ENCODE results near the gene PSMG4. TPM values are rescaled to one million over a fixed set of nuclear protein-coding genes. Genes with fewer than 3 reads are reported as not detected.
A peak's percentile ranks its signal among the peaks of the same experiment; 100 is the strongest.

The PSMG4 gene
- total RNA-seq, 2 experiments from 2014 or later: 12.3 to 12.8 TPM

DNA sequence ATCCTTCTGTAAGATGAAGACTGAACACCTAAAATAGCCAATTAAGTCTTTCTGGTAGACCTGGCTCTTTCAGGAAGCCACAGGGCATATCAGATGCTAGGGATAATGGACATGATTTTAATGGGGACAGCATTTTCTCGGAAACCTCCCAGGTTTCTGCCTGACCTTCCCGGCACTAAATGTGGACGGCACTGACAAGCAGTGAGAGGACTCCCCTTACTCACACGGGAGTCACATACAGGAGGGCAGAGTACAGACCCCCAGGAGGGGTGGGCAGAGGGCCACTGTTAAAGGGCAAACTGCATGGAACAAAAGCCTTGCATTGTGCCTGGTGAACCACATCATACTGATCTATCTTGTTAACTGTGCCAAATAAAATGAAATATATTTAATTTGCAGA lies 19.9 kb downstream of the PSMG4 start:
- Histone ChIP-seq H3K9me3 (ENCODE audit: control insufficient read depth in 1 of 2, insufficient read depth in 1 of 2, low read length in 2 of 2) (no peaks in the 10 kb centered on the region), H3K27ac (ENCODE audit: low read depth in 1 of 2, low read length in 2 of 2) (no peak overlapping the region), H3K4me3 (ENCODE audit: low read length) (no peak overlapping the region), H3K4me1 (ENCODE audit: insufficient read depth, low read length) (no peaks in the 10 kb centered on the region), H3K36me3 (ENCODE audit: insufficient read depth, low read length) (peaks cover 2% of the 10 kb centered on the region), H3K27me3 (ENCODE audit: control insufficient read depth in 1 of 2, insufficient read depth in 2 of 2, low read length in 2 of 2) (no peaks in the 10 kb centered on the region)
- H3K27ac Mint-ChIP-seq: no peak overlapping the region
- H3K4me3 Mint-ChIP-seq: no peak overlapping the region
- H3K27me3 Mint-ChIP-seq: no peaks in the 10 kb centered on the region
- ChIA-PET CTCF (interaction anchor here (4.2 kb wide), 1 partner anchor 453 kb away, joined by 56 read pairs; no protein-coding TSS in a partner anchor), POLR2A (interaction anchor here (1.2 kb wide), 1 partner anchor 189 kb away, joined by 3 read pairs; no protein-coding TSS in a partner anchor)
- H3K9me3 Mint-ChIP-seq: no peaks in the 10 kb centered on the region
- H3K36me3 Mint-ChIP-seq (ENCODE audit: low read depth): peaks cover 19% of the 10 kb centered on the region
- peaks cover 11% of the 10 kb centered on the region for H3K4me1 Mint-ChIP-seq (ENCODE audit: low read depth)
- peak in 1 of 14 experiments; percentile 20 for DNase-seq
- intact Hi-C loops (cut with DNase I, micrococcal nuclease): loop anchor here (1.0 to 5.0 kb wide), 8 partner anchors 132 to 879 kb away; partner anchors contain the start of gene SLC22A23 (in 1 of the 2)
- no peak for TF ChIP-seq CTCF (IDR thresholded peaks at IDR 0.05)
- no peak for ATAC-seq (ENCODE audit: poor library complexity)

- no peak overlapping the region for H3K27ac Mint-ChIP-seq
- DNase-seq: peak in 1 of 14 experiments; percentile 31
- Histone ChIP-seq H3K4me1 (ENCODE audit: insufficient read depth, low read length) (no peaks in the 10 kb centered on the region), H3K9me3 (ENCODE audit: control insufficient read depth in 1 of 2, insufficient read depth in 1 of 2, low read length in 2 of 2) (no peaks in the 10 kb centered on the region), H3K36me3 (ENCODE audit: insufficient read depth, low read length) (no peaks in the 10 kb centered on the region), H3K27me3 (ENCODE audit: control insufficient read depth in 1 of 2, insufficient read depth in 2 of 2, low read length in 2 of 2) (no peaks in the 10 kb centered on the region), H3K4me3 (ENCODE audit: low read length) (no peak overlapping the region), H3K27ac (ENCODE audit: low read depth in 1 of 2, low read length in 2 of 2) (no peak overlapping the region)
- H3K4me3 Mint-ChIP-seq: no peak overlapping the region
- peaks cover 5% of the 10 kb centered on the region for H3K4me1 Mint-ChIP-seq (ENCODE audit: low read depth)
- no peaks in the 10 kb centered on the region for H3K27me3 Mint-ChIP-seq
- no peak for ATAC-seq (ENCODE audit: poor library complexity)
- intact Hi-C loops (cut with DNase I, micrococcal nuclease): loop anchor here in 1 of 2 experiments (2.0 to 5.0 kb wide), 2 partner anchors 72 to 177 kb away; partner anchors contain the start of gene SLC22A23
- no peak for TF ChIP-seq CTCF (IDR thresholded peaks at IDR 0.05)
- ChIA-PET CTCF (interaction anchor here (0.6 to 4.2 kb wide), 9 partner anchors 28 to 876 kb away, joined by 3 to 56 read pairs (median 4); no protein-coding TSS in a partner anchor), POLR2A (interaction anchor here (1.0 to 1.2 kb wide), 2 partner anchors 187 to 452 kb away, joined by 3 to 5 read pairs; no protein-coding TSS in a partner anchor)
- no peaks in the 10 kb centered on the region for H3K9me3 Mint-ChIP-seq
- peaks cover 14% of the 10 kb centered on the region for H3K36me3 Mint-ChIP-seq (ENCODE audit: low read depth)
Measured at GRCh38 chr6:3280091-3280490, 21.3 kb downstream of the PSMG4 start.

- no peak for TF ChIP-seq CTCF (IDR thresholded peaks at IDR 0.05)
- ChIA-PET CTCF (interaction anchor here (1.6 to 2.0 kb wide), 2 partner anchors 30 to 452 kb away, joined by 4 to 9 read pairs; no protein-coding TSS in a partner anchor), POLR2A (no interaction called here)
- Histone ChIP-seq H3K27me3 (ENCODE audit: control insufficient read depth in 1 of 2, insufficient read depth in 2 of 2, low read length in 2 of 2) (no peaks in the 10 kb centered on the region), H3K36me3 (ENCODE audit: insufficient read depth, low read length) (no peaks in the 10 kb centered on the region), H3K9me3 (ENCODE audit: control insufficient read depth in 1 of 2, insufficient read depth in 1 of 2, low read length in 2 of 2) (no peaks in the 10 kb centered on the region), H3K4me3 (ENCODE audit: low read length) (no peak overlapping the region), H3K4me1 (ENCODE audit: insufficient read depth, low read length) (no peaks in the 10 kb centered on the region), H3K27ac (ENCODE audit: low read depth in 1 of 2, low read length in 2 of 2) (no peak overlapping the region)
- intact Hi-C loops (cut with DNase I, micrococcal nuclease): loop anchor here in 1 of 2 experiments (2.0 to 5.0 kb wide), 2 partner anchors 71 to 176 kb away; partner anchors contain the start of gene SLC22A23
- Mint-ChIP-seq H3K27ac (no peak overlapping the region), H3K9me3 (no peaks in the 10 kb centered on the region), H3K36me3 (ENCODE audit: low read depth) (peaks cover 9% of the 10 kb centered on the region), H3K27me3 (no peaks in the 10 kb centered on the region), H3K4me3 (no peak overlapping the region), H3K4me1 (ENCODE audit: low read depth) (peaks cover 5% of the 10 kb centered on the region)
- ATAC-seq (ENCODE audit: poor library complexity) (no peak), DNase-seq (peak in 1 of 14 experiments; percentile 19)
Measured at GRCh38 chr6:3280866-3281465, 22.2 kb downstream of the PSMG4 start.
